ENCODE results near the gene AP1S1. TPM values are rescaled to one million over a fixed set of nuclear protein-coding genes. Genes with fewer than 3 reads are reported as not detected.

The AP1S1 gene
- total and polyA plus RNA-seq, 9 of the 15 experiments (the other 6 are each of a cell fraction or from before 2014, with no cell fraction given), result 4.4 to 149 (median 89.4) TPM

GRCh38 chr7:101169838-101170551 is 15.7 kb downstream of the AP1S1 start (continued):
- TF ChIP-seq, protein P1, sequence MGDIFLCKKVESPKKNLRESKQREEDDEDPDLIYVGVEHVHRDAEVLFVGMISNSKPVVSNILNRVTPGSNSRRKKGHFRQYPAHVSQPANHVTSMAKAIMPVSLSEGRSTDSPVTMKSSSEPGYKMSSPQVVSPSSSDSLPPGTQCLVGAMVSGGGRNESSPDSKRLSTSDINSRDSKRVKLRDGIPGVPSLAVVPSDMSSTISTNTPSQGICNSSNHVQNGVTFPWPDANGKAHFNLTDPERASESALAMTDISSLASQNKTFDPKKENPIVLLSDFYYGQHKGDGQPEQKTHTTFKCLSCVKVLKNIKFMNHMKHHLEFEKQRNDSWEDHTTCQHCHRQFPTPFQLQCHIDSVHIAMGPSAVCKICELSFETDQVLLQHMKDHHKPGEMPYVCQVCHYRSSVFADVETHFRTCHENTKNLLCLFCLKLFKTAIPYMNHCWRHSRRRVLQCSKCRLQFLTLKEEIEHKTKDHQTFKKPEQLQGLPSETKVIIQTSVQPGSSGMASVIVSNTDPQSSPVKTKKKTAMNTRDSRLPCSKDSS (IDR thresholded peaks at IDR 0.05; ENCODE audit: low read depth, partially characterized antibody), result no peak
- TF ChIP-seq BRCA1 (IDR thresholded peaks at IDR 0.05), result no peak
- 0 out of 2 replicates have a peak, but pooled peaks have one; percentile 4 for TF ChIP-seq BRCA1 (CRISPR knock-in tag; IDR thresholded peaks at IDR 0.05)
- no peak for TF ChIP-seq POLR2A (conservative IDR thresholded peaks at IDR 0.05)
- TF ChIP-seq ZSCAN32 (CRISPR knock-in tag; IDR thresholded peaks at IDR 0.05), result no peak
- TF ChIP-seq MXI1 (IDR thresholded peaks at IDR 0.05; ENCODE audit: low read depth, low read length), result no peak
- TF ChIP-seq MLX (CRISPR knock-in tag; conservative IDR thresholded peaks at IDR 0.05), result no peak
- TF ChIP-seq HLTF (IDR thresholded peaks at IDR 0.05), result peak; percentile 66; the same call in 1 of the 2 replicates
- TF ChIP-seq, protein P2, sequence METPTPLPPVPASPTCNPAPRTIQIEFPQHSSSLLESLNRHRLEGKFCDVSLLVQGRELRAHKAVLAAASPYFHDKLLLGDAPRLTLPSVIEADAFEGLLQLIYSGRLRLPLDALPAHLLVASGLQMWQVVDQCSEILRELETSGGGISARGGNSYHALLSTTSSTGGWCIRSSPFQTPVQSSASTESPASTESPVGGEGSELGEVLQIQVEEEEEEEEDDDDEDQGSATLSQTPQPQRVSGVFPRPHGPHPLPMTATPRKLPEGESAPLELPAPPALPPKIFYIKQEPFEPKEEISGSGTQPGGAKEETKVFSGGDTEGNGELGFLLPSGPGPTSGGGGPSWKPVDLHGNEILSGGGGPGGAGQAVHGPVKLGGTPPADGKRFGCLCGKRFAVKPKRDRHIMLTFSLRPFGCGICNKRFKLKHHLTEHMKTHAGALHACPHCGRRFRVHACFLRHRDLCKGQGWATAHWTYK (CRISPR knock-in tag; IDR thresholded peaks at IDR 0.05), result no peak
- TF ChIP-seq ZZZ3 (IDR thresholded peaks at IDR 0.05), result no peak
- 0 out of 4 replicates have a peak, but pooled peaks of 1 of the 2 experiments have one; percentile 23 for TF ChIP-seq HDAC1 (IDR thresholded peaks at IDR 0.05)
- peak; percentile 37; the same call in 1 of the 2 replicates for TF ChIP-seq CREB1 (IDR thresholded peaks at IDR 0.05)
- peak; percentile 65; the same call in 1 of the 2 replicates for TF ChIP-seq CREB1 (CRISPR knock-in tag; IDR thresholded peaks at IDR 0.05)
- no peak for TF ChIP-seq EWSR1 (IDR thresholded peaks at IDR 0.05; ENCODE audit: borderline replicate concordance, low read depth, partially characterized antibody)
- 0 out of 4 replicates have a peak, but pooled peaks of 1 of the 2 experiments have one; percentile 14 for TF ChIP-seq RCOR1 (IDR thresholded peaks at IDR 0.05; ENCODE audit: borderline replicate concordance in 1 of 2, low read depth in 2 of 2, low read length in 2 of 2)
- TF ChIP-seq CREB3 (tag; conservative IDR thresholded peaks at IDR 0.05; ENCODE audit: low read depth), result no peak
- no peak for TF ChIP-seq HDAC2 (IDR thresholded peaks at IDR 0.05)
- no peak for TF ChIP-seq KDM1A (IDR thresholded peaks at IDR 0.05)
- no peak for TF ChIP-seq GTF2E2 (tag; IDR thresholded peaks at IDR 0.05)
- TF ChIP-seq NR3C1 (CRISPR knock-in tag; IDR thresholded peaks at IDR 0.05), result no peak
- TF ChIP-seq TEAD2 (tag; IDR thresholded peaks at IDR 0.05), result no peak
- peak in 1 of 2 experiments; percentile 65; a peak in 2 of 4 replicates for TF ChIP-seq MAZ (CRISPR knock-in tag; conservative IDR thresholded peaks at IDR 0.05 in 1 of 2, IDR thresholded peaks at IDR 0.05 in 1 of 2)
- TF ChIP-seq HEY1 (CRISPR knock-in tag; IDR thresholded peaks at IDR 0.05; ENCODE audit: borderline replicate concordance), result no peak
- peak; percentile 14; the same call in 1 of the 2 replicates for TF ChIP-seq STAG1 (CRISPR knock-in tag; IDR thresholded peaks at IDR 0.05; ENCODE audit: borderline replicate concordance)
- TF ChIP-seq KLF16 (IDR thresholded peaks at IDR 0.05), result peak; percentile 80
- no peak for TF ChIP-seq HNRNPK (IDR thresholded peaks at IDR 0.05; ENCODE audit: low read depth, low read length, poor library complexity, severe bottlenecking)
